GM19193 (cell line): ENCODE measurements around the gene LPO.

ENCODE experiments used
- POLR2A ChIP-seq: IDR thresholded peaks from 4 replicates; pipeline ENCODE4 v1.6.1; 2011; ENCODE audit not compliant: insufficient read depth, insufficient read length; ENCODE audit errors: extremely low read depth

The LPO gene

DNA sequence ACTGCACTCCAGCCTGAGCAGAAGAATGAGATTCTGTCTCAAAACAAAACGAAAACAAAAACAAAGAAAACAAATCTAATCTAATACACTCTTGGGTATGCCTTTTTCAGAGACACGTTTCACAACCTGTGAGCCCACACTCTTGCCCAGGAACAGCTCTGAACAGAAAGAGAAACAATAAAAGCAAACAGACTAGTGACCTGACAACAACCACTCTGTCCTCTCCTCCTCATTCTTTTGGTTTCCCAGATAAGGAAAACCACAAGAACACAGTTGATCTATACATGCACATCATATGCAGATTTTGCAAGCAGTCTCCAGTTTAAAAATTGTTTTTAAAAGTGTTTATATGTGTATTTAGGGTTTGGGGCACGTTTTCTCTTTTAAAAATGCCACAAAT is 20.6 kb upstream of the LPO start:
- no peak for TF ChIP-seq POLR2A

GRCh38 chr17:58219007-58219788 is 19.2 kb upstream of the LPO start, which contains the start of gene MKS1:
MKS1 (minus strand) TSS chr17:58219255; CDS start chr17:58219230, 25 bp downstream.
- TF ChIP-seq POLR2A = peak; percentile 85

DNA sequence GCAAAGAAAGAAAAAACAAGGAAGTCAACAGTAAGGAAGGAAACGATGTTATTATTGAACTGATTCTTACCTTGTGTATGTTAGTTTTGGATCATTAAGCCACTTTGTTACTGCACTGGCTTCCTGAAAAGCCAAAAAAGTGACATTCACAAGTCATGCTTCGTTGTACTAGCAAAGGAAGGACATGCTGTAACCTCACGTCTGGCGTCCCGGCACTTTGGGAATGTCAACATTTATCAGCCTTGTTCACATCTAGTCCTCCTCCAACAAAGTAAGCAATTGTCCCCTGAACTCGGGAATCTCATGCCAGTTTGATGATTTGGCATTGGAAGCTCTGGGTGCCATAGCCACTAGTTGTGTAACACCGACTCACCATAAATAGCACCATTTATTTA is 18.6 kb upstream of the LPO start:
- TF ChIP-seq POLR2A = no peak

- TF ChIP-seq POLR2A = no peak
Observed at GRCh38 chr17:58224315-58224714, 14.1 kb upstream of the LPO start.

DNA sequence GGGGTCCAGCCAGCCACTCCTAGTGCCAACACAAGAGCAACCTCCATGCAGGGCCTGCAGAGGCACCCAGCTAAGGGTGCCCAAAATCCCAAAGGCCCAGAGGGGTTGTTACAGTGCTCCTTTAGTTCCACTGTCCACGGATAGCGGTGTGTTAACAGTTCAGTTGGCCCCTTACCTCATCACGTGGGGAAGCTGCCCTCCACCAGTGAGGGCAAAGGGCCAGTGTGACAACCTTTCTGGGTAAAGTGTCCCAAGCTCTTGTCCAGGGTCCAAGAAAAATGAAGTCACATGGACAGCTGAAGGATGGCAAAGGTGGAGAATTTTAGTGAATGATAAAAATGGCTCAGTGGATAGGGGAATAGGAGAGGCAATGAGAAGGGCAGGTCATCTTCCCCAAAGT is 10.7 kb upstream of the LPO start:
- TF ChIP-seq POLR2A = no peak

DNA sequence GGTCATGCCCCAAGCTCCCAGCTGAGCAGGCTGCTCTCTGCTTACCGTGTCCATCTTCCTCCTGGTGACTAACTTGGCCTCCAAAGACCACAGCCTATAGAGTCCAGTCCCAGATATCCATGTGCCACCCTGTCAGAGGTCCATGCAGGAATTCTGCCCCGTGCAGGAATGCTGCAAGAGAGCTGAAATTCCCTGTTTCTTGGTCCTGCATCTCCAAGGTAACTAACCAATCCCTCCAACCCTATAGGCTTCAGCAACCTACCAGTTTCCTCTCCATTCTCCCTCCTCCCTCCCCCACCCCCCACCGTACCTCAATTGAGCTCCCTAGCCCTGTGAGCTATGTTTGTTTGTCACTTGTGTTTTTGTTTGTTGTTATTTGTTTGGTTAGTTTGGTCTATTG is 9.7 kb upstream of the LPO start:
- TF ChIP-seq POLR2A = no peak

GRCh38 chr17:58229384-58229783 is 9.0 kb upstream of the LPO start:
- TF ChIP-seq POLR2A = no peak

GRCh38 chr17:58229881-58230280 is 8.5 kb upstream of the LPO start:
- TF ChIP-seq POLR2A = no peak

- no peak for TF ChIP-seq POLR2A
Observed at GRCh38 chr17:58231641-58232040, 6.7 kb upstream of the LPO start.

GRCh38 chr17:58232707-58233156 is 5.7 kb upstream of the LPO start:
- TF ChIP-seq POLR2A = no peak

GRCh38 chr17:58233543-58233942 is 4.8 kb upstream of the LPO start:
- no peak for TF ChIP-seq POLR2A

DNA sequence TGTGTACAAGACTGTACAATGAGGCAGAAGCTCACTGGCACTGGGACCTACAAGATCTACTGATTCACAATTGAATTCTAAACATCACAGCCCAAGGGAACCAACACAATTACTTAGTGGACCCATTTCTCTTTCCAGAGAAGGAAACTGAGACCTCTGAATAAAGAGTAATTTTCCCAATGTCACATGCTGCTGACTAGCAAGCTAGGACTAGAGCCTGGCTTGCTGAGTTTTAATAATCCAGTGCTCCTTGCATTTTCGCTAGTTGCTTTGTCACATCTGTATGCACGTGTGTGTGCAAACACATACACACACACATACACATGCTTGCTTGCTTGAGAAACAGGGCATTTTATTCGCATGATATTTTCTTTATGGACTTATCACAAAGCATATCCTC is 3.9 kb upstream of the LPO start:
- no peak for TF ChIP-seq POLR2A

DNA sequence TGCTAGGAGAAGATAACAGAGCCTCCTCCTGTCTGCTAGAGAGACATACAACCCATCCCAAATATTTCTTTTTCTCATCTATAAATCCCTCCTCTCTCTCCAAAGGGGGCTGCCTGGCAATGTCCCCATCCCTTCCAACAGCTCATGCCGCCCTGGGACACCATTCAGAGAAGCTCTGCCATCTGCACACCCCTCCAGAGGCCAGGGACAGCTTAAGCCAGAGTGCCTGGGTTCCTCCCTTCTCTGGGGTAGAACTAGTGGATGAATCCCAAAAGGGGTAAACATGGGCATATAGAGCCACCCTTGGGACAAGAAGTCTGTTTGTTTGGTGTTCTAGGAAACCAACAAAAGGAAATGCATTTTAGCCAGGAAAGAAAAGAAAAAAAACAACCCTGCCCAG is 2.6 kb upstream of the LPO start:
- no peak for TF ChIP-seq POLR2A

DNA sequence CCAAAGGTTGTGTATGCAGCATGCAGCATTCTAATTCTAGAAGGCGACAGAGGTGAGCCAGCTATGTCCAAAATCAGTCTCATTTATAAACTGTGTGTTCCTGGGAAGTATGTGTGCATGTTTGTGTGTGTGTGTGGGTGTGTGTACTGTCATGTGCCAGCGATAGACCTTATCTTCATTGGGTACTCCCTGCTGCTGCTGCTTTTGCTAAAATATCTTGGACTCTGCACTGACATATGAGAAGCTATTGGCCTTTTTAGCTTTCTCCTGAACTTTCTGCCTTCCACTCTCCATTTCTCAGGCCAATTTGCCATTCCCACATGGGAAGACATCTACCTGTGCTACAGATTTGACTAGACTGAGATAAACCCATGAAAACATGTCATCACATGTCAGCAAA is 2.0 kb upstream of the LPO start:
- no peak for TF ChIP-seq POLR2A

- no peak for TF ChIP-seq POLR2A
Observed at GRCh38 chr17:58239987-58240386, 1.6 kb downstream of the LPO start.

DNA sequence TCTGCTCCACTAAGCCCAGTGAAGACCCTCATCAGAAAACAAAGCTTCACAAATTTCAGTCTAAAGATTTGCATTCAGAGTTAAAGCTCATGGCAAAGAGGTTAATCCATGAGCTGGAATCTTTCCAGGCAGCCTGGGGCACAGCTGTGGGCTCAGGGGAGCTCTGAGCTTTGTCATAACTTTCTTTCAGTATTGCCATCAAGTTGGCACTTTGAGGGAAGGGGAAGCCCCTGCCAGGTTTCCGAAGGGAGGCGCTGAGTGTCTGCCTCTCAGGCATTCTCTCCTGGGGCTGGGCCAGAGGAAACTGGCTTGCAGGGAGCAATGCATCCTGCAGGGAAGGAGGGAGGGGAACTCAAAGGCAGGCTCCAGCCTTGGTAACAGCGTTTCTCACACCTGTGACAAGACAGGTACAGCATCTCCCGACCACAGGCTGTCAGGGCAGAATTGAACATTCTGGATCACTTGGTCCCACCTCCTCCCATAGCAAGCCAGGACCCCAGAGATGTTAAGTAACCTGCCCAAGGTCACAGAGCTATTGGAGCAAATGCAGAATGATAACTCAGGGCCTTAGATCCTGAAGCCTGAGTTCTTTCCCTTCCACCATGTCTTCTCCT is 3.9 kb downstream of the LPO start:
- no peak for TF ChIP-seq POLR2A

- no peak for TF ChIP-seq POLR2A
Observed at GRCh38 chr17:58244963-58245362, 6.6 kb downstream of the LPO start.

DNA sequence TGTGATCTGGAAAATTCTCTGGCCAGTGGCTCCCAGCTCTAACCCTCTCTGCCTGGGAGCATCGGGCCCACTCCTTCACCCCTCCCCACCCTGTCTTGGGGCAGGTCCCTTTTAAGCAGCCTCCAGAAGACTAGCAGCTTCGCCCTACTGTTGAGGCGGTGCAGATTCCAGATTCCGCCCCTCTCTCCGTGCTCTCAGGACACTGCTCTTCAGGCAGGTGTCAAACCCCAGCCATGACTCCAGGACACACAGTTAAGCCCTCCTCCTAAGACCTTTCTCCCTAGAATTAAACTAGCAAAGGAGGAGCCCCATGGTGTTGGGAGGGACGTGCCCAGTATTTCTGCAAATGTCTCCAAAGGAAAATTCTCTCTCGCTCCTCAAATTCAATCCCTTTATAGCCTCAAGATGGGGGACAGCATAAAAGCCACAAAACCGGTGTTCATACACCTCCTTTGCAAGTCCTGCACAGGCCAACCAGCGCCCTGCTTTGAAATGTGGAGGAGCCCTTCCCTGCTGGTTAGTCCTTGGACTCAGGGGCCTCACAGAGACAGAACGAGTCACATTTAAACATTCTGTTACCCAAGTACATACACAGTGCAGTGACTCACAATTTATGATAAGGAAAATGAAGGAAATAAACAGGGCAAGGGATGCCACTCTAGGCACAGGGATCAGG is 7.2 kb downstream of the LPO start:
- no peak for TF ChIP-seq POLR2A
